ENCODE results near the gene DDX41.

DNA sequence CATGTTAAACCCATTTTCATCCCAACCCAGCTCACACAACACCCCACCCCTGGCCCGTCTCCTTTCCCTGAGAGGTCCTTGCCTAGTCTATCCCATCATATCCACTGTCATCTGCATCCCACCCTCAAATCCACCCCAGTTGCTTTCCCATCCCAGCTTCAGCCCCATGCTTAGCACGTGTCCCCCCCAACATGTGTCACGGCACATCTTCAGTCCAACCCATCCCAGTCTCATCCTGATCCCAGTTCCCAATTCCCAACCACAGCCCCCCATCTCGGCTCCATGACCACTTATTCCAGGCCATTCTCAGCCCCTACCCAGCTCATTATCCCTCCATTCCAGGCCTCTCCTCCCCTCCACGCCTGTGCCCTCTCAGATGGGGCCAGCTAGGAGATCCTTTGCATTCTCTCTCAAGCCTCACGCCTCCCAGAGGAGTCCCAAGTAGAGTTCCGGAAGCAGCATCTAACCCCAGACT, 42.7 kb downstream of the DDX41 start:
- TF ChIP-seq POLR2AphosphoS5 (IDR thresholded peaks at IDR 0.05) (no peak), POLR2A (IDR thresholded peaks at IDR 0.05) (no peak), EP300 (IDR thresholded peaks at IDR 0.05) (no peak)
- TF ChIP-seq, protein P1, sequence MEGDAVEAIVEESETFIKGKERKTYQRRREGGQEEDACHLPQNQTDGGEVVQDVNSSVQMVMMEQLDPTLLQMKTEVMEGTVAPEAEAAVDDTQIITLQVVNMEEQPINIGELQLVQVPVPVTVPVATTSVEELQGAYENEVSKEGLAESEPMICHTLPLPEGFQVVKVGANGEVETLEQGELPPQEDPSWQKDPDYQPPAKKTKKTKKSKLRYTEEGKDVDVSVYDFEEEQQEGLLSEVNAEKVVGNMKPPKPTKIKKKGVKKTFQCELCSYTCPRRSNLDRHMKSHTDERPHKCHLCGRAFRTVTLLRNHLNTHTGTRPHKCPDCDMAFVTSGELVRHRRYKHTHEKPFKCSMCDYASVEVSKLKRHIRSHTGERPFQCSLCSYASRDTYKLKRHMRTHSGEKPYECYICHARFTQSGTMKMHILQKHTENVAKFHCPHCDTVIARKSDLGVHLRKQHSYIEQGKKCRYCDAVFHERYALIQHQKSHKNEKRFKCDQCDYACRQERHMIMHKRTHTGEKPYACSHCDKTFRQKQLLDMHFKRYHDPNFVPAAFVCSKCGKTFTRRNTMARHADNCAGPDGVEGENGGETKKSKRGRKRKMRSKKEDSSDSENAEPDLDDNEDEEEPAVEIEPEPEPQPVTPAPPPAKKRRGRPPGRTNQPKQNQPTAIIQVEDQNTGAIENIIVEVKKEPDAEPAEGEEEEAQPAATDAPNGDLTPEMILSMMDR (IDR thresholded peaks at IDR 0.05), result no peak

Measured in sigmoid colon (tissue), 4 donors.